GM21723 (cell line): Measurements from ENCODE around the gene EDC3.
"Not testable (repeated sequence)": the region's sequence is repeated elsewhere in the genome, so short reads cannot be mapped to it uniquely, and the experiment has no call there.

ENCODE experiments used
- ATAC-seq: cut with Tn5 transposase; IDR thresholded peaks from one replicate; pipeline ENCODE4 v1.9.1; 2021; ENCODE audit warnings: mild to moderate bottlenecking, moderate library complexity; ENCODE audit not compliant: unreplicated experiment

EDC3 gene

DNA sequence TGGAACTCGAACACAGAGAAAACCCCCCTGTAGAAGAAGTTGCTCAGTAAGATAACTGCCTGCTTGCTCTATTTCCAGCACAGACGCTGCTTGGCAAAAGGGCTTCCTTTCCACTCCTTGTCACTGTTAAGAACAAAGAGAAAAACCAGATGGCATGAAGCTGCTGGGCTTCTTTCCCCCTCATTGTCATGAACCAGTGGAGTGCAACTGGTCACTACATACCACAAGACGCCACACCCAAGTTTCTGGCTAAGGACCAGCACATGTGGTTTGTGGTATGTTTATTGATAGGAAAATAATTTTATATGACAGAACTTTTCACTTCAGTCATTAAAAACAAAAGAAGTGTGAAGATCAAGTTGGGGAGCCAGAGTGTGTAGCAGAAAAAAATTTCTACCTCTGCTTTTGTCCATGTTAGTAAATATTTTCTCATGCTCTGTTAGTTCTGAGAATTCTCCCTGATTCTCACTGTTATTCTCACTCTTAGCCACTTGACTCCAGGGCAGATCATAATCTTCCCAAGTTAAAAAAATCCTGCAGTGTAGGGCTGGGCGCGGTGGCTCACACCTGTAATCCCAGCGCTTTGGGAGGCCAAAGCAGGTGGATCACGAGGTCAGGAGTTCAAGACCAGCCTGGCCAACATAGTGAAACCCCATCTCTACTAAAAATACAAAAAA is 42.3 kb downstream of the EDC3 start:
- no peak for ATAC-seq

GRCh38 chr15:74651242-74651741 is 44.5 kb downstream of the EDC3 start:
- ATAC-seq, result no peak

DNA sequence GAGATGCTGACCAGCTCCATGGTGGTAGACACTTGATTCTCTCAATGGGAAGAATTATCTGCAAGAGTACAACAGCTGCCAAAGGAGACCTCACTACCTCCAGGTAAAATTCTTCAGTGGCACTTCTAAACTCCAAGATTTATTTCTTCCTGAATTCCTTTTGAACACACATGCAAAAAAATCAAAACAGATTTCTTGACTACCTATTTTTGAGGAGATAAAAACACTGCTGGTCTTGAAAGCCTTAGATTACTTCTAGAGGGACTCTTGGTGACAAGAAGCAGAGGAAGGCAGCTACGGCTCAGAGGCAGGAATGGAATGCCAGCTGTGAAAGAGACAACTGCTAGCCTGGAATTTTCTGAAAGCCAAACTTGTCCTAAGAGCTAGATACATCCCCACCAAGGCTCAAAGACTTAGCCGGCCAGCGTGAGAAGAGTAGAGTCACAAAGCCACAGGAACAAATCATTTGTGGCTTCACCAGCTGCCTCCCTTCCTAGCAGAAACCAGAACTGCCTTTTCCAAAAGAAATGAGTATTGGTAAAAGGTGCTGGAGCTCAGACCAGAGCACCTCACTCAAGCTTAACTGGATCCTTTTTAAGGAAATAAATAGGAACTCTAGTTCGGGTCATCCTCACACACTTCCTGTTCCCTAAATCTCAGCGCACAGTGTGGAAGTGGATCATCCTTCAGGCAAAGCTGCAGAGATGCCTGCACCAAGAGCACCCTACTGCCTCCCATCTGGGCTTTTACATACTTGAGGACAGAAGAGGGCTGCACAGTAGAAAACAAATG is 47.6 kb downstream of the EDC3 start:
- no peak for ATAC-seq

GRCh38 chr15:74646480-74646879 is 49.3 kb downstream of the EDC3 start:
- no peak for ATAC-seq

DNA sequence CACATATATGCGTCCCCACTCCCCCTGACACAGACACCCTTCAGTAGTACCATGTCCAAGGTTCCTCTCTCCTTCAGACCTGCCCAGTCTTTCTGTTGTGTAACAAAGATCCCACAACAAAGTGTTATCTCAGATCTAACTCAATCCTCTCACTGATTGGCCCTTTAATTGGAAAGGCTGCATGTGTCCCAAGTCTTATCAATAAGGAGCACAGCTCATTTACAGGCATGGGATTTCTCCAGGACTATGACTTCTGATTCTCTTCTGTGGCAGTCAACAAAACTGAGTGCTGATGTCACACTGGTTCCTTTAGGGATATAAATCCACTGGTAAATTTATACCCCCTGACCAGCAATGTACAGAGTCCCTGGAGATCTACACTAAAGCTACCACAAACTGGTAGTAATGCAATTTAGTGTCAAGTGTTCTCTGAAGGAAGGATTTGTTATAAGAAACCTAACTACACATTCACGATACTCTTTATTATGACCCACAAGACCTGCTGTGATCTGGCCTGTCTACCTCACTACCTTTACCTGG is 52.1 kb downstream of the EDC3 start:
- ATAC-seq, result no peak

DNA sequence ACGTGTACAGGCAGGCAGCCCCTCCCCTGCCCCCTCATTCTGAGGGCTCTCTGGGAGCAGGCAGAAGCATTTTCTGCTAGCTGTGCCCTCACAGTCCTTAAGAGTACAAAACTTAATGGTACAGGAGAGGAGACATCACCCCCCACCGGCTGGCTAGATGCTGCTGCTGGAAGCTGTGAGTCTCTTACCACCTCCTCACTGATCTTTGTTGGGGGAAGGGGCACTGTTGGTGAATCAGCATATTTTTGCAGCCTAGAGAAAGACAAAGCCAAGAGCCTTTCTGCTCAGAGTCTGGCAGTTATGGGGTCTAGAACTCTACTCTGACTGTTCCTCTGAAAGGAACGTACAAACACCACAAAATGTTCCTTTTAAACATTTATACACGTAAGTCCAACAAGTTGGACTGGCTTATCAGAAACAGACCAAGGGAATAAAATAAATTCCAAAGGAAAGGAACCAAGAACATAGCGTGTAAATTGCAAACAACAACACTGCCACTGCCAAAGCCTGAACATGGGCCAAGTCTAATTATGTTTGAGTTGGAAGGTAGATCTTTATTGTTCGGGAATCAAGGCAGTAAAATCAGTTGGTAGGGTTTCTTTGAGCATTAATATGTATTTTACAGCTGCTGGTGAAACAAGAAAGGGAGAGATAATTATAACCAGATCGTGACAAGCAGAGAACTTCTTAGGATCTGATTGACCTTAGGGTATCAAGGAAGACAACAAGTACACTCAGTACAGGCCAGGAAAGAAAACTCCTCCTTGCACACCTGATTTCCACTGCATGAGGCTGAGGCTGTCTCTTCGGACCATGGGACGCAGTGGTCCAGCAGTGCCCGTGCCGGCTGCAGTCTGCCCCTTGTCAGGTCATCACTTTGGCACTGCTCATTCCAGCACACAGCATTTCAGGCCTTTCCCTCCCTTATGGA is 52.8 kb downstream of the EDC3 start:
- ATAC-seq, result no peak

DNA sequence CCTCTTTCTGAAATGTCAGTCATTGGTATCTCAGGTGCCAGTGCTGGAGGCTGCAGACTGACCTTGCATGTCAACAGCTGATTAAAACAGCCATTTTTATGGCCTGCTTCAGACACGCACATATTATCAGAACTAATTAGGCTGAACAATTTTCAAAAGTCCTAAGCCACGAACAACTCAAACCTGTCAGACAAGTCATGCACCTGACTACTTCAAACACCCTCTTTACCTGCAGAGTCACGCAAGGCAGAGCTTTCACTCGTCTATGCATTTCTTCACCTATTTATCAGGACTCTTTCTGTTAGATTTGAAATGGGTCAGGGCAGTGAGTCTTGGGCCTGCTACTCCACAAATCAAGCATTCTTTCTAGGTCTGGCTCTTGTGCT is 53.5 kb downstream of the EDC3 start:
- ATAC-seq, result no peak

GRCh38 chr15:74641151-74641550 is 54.7 kb downstream of the EDC3 start:
- ATAC-seq, result no peak

GRCh38 chr15:74636984-74637383 is 58.8 kb downstream of the EDC3 start:
- no peak for ATAC-seq

DNA sequence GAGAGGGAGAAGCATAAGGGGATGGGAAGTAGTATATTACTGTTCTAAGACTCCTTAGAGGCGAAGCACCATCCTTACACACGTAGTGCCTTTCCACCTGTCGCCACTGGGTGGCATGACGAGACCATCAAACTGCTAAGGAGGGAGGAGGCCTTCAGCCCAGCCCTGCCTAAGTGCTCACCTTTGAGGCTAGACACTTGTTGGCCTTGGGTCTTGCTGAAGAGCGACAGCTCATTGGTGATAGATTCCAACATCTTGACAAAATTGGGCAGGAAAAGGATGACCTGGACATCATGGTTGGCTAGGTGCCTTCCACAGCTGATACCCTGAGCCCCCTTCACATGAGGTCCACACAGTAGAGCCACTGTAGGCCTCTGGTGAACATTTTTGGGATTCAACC is 60.6 kb downstream of the EDC3 start:
- ATAC-seq, result no peak

DNA sequence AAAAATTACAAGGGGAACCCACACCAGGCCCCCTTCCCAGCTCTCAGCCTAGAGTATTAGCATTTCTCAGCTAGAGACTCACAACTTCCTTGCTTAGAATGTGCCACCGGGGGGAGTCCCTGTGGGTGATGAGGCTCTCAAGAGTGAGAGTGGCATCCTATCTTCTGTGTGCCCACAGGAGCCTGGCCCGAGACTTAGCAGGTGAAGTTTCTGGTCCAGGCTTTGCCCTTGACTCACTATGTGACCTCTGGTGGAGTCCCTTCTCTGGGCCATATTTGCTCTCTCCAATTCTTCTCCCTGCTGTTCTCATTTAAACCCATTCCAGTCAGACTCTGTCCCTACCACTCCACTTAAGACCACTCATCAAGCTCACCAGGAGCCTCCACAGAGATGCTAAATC is 62.0 kb downstream of the EDC3 start:
- ATAC-seq, result no peak

DNA sequence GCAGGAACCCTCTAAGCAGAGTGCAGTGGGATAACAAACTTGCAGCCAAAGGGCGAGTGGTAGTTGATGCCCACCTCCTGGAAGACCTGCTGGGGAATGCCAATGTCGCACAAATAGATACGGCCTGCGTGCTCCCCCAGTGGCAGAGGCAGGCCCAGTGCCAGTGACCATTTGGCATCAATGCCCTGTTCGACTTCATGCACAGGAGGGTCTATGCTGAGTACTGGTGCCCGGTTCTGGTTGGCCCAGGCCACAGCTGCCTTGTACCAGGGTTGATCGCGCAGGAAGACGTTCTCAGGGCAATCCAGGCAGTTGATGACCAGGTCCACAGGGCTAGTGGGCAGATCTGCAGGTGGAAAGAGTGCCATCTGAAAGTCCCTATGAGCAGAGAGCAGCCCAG is 63.2 kb downstream of the EDC3 start:
- ATAC-seq, result no peak

DNA sequence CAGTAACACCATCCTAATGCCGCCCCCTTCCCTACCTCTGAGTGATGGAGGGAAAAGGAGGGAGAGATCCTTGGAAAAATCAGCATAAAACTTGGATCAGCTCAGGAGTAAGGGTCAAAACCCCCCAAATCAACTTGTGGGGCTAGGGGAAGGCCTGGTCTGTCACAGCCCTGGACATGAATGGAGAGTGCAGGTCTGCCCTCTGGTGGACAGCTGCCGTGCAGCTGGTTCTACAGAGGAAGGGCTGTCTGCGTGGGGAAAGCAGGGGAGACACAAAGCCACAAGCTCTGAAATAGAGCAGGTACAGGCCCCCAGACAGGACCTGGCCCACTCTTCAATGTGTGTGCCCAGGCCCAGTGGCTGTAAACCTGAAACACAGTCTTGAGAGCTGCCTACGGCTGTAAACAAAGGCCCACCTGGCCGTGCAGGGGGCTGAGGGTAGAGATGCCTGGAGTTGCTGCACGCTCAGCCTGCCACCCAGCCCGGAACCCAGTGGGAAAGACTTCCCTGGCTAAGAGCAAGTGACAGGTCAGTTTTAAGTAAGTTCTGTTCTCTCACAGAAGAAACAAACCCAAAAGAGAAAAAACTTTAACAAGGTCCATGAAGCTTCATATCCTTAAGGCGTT is 63.8 kb downstream of the EDC3 start:
- ATAC-seq, result no peak

DNA sequence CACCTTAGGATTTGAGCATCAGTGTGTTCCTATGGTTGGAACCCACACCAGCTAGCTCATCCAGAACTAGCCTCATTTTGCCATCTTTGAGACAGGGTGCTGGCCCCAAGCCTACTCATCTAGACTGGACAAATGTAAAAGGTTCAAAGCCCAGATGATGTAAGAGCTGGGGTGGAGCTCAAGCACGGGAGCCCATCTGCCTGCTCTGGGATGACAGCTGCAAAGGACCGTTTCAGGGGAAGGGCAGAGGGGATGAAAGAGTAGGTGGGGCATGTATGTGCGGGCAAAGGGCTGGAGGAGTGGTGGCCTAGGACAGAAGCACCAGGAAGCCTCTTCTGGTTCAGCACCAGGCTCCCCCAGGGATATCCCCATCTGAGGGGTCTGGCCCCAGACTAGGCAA is 64.4 kb downstream of the EDC3 start:
- ATAC-seq, result no peak

- ATAC-seq, result no peak
Measured at GRCh38 chr15:74631087-74631385, 64.8 kb downstream of the EDC3 start.

DNA sequence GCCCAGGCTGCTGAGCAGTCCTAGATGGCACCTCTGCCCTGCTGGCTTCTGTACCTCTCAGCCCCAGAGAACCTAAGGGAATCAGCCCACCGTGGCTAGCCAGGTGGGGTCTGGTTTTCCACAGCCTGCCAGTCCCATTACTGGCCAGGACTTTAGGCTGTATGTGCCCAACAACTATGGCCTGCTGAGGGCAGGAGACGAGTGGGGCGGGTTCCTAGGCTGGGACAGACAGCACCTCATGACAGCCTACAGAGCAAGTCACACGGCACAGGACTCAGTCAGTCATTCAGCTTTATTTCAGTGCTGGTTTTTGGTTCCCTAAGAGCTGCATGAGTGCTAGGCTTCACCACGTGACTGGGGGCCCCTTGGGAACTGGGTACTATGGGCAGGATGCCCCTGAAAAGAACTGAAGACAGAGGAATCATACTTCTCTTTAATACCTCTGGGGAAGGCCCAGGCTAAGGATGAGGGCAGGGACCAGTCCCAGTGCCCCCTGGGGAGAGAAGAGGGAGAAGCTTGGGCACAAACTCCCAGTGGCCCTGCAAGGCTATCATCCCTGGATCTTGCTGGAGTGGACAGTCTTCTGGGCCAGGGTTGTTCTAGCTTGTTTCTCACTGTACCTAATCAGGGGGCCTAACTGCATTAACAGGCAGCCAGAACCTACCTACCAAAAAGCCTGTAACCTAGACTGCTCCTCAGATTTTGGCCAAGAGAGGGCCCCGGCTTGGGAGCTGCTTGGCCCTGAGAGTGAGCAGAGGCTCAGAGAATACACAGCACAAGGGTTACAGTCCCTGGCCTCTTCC is 65.3 kb downstream of the EDC3 start:
- ATAC-seq, result no peak

DNA sequence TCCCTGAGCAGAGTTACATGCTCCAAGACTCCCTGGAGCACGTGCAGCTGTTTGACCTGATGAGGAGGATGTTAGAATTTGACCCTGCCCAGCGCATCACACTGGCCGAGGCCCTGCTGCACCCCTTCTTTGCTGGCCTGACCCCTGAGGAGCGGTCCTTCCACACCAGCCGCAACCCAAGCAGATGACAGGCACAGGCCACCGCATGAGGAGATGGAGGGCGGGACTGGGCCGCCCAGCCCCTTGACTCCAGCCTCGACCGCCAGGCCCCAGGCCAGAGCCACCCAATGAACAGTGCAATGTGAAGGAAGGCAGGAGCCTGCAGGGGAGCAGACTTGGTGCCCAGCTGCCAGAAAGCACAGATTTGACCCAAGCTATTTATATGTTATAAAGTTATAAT is 66.1 kb downstream of the EDC3 start:
- not testable (repeated sequence) for ATAC-seq

DNA sequence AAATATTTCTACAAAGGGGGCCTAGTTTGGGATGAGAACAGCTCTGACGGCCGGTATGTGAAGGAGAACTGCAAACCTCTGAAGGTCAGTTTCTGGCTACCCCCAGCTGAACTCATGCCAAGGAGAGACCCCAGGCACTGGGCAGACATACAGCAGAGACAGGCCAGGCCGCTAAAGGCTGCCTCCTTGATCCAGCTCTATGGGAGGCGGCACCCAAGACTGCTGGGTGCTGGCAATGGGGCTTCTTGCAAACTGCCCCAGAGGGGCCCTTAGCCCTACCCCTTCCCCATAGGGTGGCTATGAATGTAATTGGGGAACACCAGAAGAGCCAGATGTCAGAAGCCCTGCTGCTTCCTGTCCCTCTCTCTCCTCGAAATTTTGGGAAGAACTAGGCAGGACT is 66.9 kb downstream of the EDC3 start:
- ATAC-seq, result no peak

DNA sequence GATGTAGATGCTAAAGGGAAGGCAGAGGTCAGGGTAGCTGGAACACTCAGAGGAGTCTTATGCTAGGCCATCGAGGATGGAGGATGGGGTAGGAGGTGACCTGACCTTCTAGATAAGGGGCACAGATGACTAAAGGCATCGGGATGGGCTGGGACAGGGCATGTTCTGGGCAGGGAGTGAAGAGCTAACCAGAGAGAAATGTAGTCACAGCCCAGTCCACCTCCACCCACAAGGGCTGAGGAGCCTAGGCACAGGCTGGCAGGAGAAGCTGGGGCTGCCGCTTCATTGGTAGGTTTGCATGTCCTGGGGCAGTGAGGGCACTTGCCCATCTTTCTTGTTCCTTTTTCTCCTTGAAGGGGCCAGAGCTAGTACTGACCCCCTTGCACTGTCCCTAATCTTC is 67.6 kb downstream of the EDC3 start:
- no peak for ATAC-seq

DNA sequence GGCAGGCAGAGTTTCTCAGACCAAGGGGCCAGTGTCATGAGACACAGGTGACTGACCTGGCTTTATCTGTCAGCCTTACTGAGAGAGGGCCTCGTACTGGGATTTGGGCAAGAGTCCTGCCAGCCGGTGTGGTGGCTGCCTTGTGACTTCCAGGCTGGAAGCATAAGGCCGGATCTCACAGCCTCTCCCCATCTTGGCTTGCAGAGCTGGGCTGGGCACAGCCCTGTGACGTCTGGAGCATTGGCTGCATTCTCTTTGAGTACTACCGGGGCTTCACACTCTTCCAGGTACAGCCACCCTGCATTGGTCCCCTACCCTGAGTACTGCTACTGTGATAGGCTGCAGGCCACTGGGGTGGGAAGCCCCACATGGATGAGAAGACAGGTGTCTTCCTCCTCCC is 68.1 kb downstream of the EDC3 start:
- no peak for ATAC-seq
